Calu3 (cell line): ENCODE results near the gene AKAP13. TPM values are rescaled to one million over a fixed set of nuclear protein-coding genes. Genes with fewer than 3 reads are reported as not detected.

Source experiments
- BruUV-seq: library from RNA; stranded (reverse); fragments of 400-500 nt; replicated peaks from 2 replicates; lab custom pipeline; 2021; lab: Mats Ljungman, UMichigan
- CTCF ChIA-PET: fragments of 300-600 bp; sonication (Branson Sonifier 250); formaldehyde crosslinking; loops from one replicate; lab custom pipeline; 2022; ENCODE audit warnings: antibody characterized with exemption; lab: Charles Lee
- DNase-seq: peaks from one replicate; pipeline ENCODE4 v3.0.0; 2022
- H3K27ac Mint-ChIP-seq: one replicate; pipeline ENCODE4 v1.8.0; 2022; ENCODE audit warnings: mixed read lengths; ENCODE audit not compliant: unreplicated experiment
- H3K27me3 Mint-ChIP-seq: one replicate; pipeline ENCODE4 v1.8.0; 2022; ENCODE audit warnings: mixed read lengths; ENCODE audit not compliant: unreplicated experiment
- H3K36me3 Mint-ChIP-seq: one replicate; pipeline ENCODE4 v1.8.0; 2022; ENCODE audit warnings: mild to moderate bottlenecking, moderate library complexity, mixed read lengths; ENCODE audit not compliant: insufficient read depth, unreplicated experiment
- H3K4me1 Mint-ChIP-seq: one replicate; pipeline ENCODE4 v1.8.0; 2022; ENCODE audit warnings: mild to moderate bottlenecking, low read depth, mixed read lengths; ENCODE audit not compliant: unreplicated experiment
- H3K4me3 Mint-ChIP-seq: one replicate; pipeline ENCODE4 v1.8.0; 2022; ENCODE audit warnings: mild to moderate bottlenecking, low read depth, moderate library complexity, mixed read lengths; ENCODE audit not compliant: unreplicated experiment
- H3K9me3 Mint-ChIP-seq: one replicate; pipeline ENCODE4 v1.8.0; 2022; ENCODE audit warnings: low read depth, mixed read lengths; ENCODE audit not compliant: unreplicated experiment
- intact Hi-C: fragments of 100-400 bp; cut with micrococcal nuclease; formaldehyde crosslinking; loops from one replicate; pipeline ENCODE4 v1.10.0; 2022; ENCODE audit not compliant: unreplicated experiment
- total RNA-seq: library from RNA; stranded (reverse); gene quantifications from 2 replicates; pipeline ENCODE4 v1.2.3, GENCODE V29; 2022
- TF ChIP-seq, protein P1 (sequence below): fragments of 200-600 bp; IDR thresholded peaks from one replicate; pipeline ENCODE4 v1.8.0; 2022; ENCODE audit warnings: antibody characterized with exemption; ENCODE audit not compliant: unreplicated experiment

AKAP13 gene
- total RNA-seq, 1 experiment from 2014 or later = 145 TPM

GRCh38 chr15:85563731-85564130 is 183.3 kb downstream of the AKAP13 start:
- no peaks in the 10 kb centered on the region for H3K27me3 Mint-ChIP-seq
- H3K4me3 Mint-ChIP-seq = peak overlapping the region; percentile 17
- no peaks in the 10 kb centered on the region for H3K9me3 Mint-ChIP-seq
- intact Hi-C loops = loop anchor here (1.0 to 5.0 kb wide), 3 partner anchors 16 to 71 kb away; no protein-coding TSS in a partner anchor
- H3K36me3 Mint-ChIP-seq = peaks cover 15% of the 10 kb centered on the region
- H3K27ac Mint-ChIP-seq = peak overlapping the region; percentile 80
- DNase-seq = no peak
- CTCF ChIA-PET = no interaction called here
- BruUV-seq = TSS peak; percentile 19
- peaks cover 44% of the 10 kb centered on the region for H3K4me1 Mint-ChIP-seq
- TF ChIP-seq, protein P1, sequence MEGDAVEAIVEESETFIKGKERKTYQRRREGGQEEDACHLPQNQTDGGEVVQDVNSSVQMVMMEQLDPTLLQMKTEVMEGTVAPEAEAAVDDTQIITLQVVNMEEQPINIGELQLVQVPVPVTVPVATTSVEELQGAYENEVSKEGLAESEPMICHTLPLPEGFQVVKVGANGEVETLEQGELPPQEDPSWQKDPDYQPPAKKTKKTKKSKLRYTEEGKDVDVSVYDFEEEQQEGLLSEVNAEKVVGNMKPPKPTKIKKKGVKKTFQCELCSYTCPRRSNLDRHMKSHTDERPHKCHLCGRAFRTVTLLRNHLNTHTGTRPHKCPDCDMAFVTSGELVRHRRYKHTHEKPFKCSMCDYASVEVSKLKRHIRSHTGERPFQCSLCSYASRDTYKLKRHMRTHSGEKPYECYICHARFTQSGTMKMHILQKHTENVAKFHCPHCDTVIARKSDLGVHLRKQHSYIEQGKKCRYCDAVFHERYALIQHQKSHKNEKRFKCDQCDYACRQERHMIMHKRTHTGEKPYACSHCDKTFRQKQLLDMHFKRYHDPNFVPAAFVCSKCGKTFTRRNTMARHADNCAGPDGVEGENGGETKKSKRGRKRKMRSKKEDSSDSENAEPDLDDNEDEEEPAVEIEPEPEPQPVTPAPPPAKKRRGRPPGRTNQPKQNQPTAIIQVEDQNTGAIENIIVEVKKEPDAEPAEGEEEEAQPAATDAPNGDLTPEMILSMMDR = no peak

GRCh38 chr15:85564686-85565085 is 184.3 kb downstream of the AKAP13 start:
- no peak for DNase-seq
- intact Hi-C loops = loop anchor here (5.0 kb wide), 1 partner anchor 72 kb away; no protein-coding TSS in a partner anchor
- Mint-ChIP-seq H3K27ac (peak overlapping the region; percentile 80), H3K36me3 (peaks cover 15% of the 10 kb centered on the region), H3K9me3 (no peaks in the 10 kb centered on the region), H3K27me3 (no peaks in the 10 kb centered on the region), H3K4me1 (peaks cover 51% of the 10 kb centered on the region), H3K4me3 (peak overlapping the region; percentile 16)
- CTCF ChIA-PET = interaction anchor here (0.7 to 0.8 kb wide), 4 partner anchors 21 to 78 kb away, joined by 3 read pairs; no protein-coding TSS in a partner anchor
- BruUV-seq = no TSS peak
- TF ChIP-seq, protein P1 = no peak

GRCh38 chr15:85568261-85568808 is 187.9 kb downstream of the AKAP13 start:
- Mint-ChIP-seq H3K4me3 (no peak overlapping the region), H3K27ac (no peak overlapping the region), H3K9me3 (no peaks in the 10 kb centered on the region), H3K27me3 (no peaks in the 10 kb centered on the region), H3K4me1 (peaks cover 64% of the 10 kb centered on the region), H3K36me3 (peaks cover 9% of the 10 kb centered on the region)
- BruUV-seq = no TSS peak
- intact Hi-C loops = no loop called here
- CTCF ChIA-PET = interaction anchor here (0.8 to 1.0 kb wide), 2 partner anchors 11 to 12 kb away, joined by 4 read pairs; no protein-coding TSS in a partner anchor
- DNase-seq = no peak
- TF ChIP-seq, protein P1 = no peak

- DNase-seq = no peak
- TF ChIP-seq, protein P1 = no peak
- Mint-ChIP-seq H3K27ac (peak overlapping the region; percentile 69), H3K36me3 (peaks cover 5% of the 10 kb centered on the region), H3K4me1 (peaks cover 44% of the 10 kb centered on the region), H3K27me3 (no peaks in the 10 kb centered on the region), H3K9me3 (no peaks in the 10 kb centered on the region), H3K4me3 (peak overlapping the region; percentile 2)
- intact Hi-C loops = no loop called here
- BruUV-seq = no TSS peak
- CTCF ChIA-PET = no interaction called here
Observed at GRCh38 chr15:85570336-85570735, 189.9 kb downstream of the AKAP13 start.
